HG03439 (cell line): ENCODE data around the gene RNFT2.
"Not testable (repeated sequence)": the region's sequence is repeated elsewhere in the genome, so short reads cannot be mapped to it uniquely, and the experiment has no call there.

Experiments
- ATAC-seq: cut with Tn5 transposase; IDR thresholded peaks from one replicate; pipeline ENCODE4 v1.9.1; 2021; ENCODE audit warnings: mild to moderate bottlenecking, moderate library complexity; ENCODE audit not compliant: unreplicated experiment

RNFT2 gene

DNA sequence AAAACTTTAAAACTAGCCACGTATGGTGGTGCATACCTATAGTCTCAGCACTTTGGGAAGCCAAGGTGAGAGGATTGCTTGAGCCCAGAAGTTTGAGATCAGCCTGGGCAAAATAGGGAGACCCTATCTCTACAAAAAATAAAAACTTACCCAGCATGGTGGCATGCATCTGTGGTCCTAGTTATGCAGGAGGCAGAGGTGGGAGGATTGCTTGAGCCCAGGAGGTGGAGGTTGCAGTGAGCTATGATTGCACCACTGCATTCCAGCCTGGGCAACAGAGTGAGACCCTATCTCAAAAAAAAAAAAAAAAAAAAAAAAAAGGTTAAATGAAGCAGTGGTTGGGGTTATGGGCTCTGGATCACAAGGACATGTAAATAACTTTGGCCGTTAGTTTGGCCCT lies 4.7 kb downstream of the RNFT2 start:
- not testable (repeated sequence) for ATAC-seq

DNA sequence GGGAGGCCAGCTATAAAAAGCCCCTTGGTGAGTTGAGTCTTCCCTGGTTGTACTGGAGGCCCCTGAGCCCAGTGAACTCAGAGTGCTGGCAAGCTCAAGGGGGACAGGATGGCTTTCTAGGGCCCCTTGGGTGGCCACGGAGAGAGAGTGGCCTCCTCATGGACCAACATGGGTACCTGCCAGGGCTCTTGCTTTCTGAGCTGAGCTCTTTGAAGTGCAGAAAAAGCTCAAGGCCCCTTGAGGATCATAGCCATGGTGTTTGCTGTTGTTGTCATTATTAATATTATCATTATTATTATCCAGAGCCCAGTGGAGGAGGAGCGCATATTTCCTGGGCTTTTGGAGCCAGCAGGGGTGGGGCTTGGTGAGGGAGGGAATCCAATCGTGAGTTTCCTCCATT lies 6.7 kb downstream of the RNFT2 start:
- ATAC-seq = no peak

DNA sequence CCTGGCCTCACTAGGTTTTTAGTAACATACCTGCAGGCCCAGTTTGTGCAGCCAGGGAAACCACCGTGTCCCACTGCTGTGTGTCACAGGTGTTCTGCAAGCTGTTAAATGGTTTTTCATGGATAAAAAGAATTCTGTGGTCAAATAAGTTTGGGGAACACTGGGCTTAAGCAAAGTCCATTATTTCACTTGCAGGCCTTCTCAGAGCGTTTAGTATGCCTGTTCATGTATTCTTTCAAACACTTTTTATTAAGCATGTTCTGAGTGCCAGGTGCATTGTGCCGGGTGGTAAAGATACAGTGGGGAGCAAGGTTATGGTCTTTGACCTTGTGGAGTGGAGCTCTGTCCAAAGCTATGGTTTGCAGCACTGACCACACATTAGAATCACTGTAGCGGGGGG lies 7.4 kb downstream of the RNFT2 start:
- no peak for ATAC-seq

DNA sequence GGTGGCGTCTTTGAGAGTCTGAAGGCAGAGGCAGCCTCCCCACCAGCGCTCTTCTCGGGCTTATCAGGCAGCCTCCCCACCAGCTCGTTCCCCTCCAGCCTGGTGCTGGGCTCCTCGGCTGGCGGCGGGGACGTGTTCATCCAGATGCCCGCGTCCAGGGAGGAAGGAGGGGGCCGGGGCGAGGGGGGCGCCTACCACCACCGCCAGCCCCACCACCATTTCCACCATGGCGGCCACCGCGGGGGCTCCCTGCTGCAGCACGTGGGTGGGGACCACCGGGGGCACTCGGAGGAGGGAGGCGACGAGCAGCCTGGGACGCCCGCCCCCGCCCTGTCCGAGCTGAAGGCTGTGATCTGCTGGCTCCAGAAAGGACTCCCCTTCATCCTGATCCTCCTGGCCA lies 11.8 kb downstream of the RNFT2 start:
- no peak for ATAC-seq

DNA sequence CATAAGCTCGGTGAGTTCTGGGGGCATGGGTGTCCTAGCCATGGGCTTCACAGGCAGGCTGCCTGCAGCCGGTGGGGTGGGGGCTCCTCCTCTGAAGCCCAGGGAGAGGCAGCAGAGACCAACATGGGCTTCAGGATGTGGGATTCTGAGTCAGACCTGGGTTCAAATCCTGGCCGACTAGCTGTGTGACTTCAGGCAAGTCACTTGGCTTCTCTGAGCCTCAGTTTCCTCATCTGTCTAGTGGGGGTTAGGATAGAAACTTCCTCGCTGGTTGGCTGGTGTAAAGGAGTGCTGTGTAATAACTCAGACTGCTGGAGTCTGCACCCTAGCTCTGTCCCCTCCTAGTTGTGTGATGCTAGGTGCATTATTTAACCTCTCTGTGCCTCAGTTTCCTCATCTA lies 12.2 kb downstream of the RNFT2 start:
- no peak for ATAC-seq

DNA sequence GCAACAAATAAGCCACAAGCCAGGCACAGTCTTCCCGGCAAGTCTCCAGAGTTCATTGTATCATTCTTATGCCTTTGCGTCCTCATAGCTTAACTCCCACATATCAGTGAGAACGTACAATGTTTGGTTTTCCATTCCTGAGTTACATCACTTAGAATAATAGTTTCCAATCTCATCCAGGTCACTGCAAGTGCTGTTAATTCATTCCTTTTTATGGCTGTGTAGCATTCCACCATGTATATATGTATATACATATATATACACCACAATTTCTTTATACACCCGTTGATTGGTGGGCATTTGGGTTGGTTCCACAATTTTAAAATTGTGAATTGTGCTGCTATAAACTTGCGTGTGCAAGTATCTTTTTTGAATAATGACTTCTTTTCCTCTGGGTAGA lies 16.0 kb downstream of the RNFT2 start:
- not testable (repeated sequence) for ATAC-seq

DNA sequence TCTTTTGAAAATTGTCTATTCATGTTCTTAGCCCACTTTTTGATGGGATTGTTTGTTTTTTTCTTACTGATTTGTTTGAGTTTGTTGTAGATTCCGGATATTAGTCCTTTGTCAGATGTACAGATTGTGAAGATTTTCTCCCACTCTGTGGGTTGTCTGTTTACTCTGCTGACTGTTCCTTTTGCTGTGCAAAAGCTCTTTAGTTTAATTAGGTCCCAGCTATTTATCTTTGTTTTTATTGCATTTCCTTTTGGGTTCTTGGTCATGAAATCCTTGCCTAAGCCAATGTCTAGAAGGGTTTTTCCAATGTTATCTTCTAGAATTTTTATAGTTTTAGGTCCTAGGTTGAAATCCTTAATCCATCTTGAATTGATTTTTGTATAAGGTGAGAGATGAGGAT lies 16.7 kb downstream of the RNFT2 start:
- ATAC-seq = not testable (repeated sequence)

DNA sequence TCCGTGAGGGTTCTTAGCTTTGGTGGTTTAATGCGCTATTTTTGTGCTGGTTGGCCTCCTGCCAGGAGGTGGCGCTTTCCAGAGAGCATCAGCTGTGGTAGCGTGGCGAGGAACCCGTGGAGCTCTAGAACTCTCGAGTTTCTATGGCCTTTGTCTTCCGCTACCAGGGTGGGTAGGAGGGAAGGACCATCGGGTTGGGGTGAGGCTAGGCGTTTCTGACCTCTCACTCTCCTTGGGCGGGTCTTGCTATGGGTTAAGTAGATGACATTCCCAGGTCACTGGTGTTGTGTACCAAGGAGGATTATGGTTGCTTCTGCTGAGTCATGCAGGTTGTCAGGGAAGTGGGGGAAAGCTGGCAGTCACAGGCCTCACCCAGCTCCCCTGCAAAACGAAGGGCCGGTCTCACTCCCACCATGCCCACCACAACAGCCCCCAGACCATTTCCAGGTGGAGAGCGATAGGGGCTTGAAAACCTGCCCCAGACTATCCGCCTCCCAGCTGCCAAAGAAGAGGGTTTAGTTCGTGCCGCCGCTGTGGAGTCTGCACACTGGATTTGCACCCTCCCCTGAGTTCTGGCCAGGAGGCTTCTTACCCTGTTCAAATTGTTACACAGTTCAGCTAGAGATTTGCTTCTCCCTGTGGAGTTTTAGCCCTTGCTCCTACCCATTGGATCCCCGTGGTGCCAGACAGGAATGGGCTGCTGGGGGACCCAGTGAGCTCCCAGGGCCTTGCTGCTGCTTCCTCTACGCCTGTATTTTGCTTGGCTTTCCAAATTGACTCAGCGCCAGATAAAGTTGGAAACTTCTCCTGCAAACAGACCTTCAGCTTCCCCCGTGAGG lies 21.9 kb downstream of the RNFT2 start:
- ATAC-seq = no peak

DNA sequence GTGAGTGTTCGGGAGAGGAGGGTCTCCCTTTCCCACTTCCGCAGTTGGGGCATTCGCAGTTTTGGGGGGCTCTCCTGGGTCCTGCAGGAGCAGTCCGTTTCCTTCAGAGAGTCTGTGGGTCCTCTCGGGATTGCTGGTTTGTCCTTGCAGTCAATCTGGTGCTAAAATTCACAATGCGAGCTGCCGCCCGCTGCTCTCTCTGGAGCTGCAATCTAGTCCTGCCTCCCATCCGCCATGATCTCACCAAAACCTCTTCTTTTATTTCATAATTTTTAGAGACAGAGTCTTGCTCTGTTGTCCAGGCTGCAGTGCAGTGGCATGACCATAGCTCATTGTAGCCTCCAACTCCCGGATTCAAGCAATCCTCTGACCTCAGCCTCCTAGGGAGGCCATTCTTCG lies 22.5 kb downstream of the RNFT2 start:
- ATAC-seq = no peak

DNA sequence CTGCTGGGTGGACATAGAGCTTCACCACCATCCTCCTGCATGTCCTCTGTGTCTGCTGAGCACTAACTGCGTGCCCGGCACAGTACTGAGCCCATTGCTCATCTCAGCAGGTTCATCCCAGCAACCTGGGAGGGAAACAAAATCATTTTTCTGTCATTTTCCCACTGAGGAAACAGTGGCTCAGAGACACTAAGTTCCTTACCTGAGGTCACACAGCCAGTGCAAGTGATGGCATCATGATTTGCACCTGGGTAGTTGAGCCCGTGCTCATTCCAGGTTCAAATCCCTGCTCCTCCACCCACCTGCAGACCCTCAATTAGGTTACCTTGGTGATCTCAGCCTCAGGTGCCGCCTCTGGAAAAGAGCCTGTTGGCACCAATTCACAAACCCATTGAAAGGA lies 23.4 kb downstream of the RNFT2 start:
- no peak for ATAC-seq

DNA sequence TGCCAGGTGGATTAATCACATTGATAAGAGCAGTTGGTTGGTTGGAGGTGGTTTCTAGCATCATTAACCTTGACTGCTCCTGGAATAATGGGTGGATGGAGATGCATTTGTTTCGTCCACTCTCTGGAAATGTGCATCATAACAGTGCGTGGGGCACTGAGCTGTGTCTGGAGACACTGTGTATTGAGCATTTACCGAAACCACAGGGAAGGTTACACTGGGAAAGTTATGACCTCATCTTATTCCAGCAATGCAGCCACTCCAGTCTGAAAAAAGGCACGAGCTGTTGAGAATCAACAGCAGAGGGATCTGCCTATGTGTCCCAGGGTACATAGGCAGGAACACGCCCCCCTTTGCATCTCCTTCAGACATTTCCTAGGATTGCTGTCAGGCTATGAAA lies 27.2 kb downstream of the RNFT2 start:
- ATAC-seq = no peak

DNA sequence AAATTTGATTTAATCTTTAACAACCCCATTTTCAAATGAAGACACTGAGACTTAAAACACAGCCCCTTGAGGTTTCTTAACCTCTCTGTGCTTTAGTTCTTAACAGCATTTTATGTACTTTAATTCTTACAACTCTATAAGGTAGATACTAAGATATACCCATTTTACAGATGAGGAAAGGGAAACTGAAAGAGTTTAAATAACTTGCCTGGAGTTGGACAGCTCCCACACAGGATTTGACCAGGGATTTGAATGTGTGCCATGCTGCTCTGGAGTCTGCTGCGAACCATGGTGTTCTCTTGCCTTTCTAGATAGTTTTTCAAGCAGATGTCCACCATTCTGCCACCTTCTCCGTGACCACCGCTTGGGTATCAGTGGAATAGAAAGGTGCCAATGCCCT lies 28.2 kb downstream of the RNFT2 start:
- no peak for ATAC-seq

DNA sequence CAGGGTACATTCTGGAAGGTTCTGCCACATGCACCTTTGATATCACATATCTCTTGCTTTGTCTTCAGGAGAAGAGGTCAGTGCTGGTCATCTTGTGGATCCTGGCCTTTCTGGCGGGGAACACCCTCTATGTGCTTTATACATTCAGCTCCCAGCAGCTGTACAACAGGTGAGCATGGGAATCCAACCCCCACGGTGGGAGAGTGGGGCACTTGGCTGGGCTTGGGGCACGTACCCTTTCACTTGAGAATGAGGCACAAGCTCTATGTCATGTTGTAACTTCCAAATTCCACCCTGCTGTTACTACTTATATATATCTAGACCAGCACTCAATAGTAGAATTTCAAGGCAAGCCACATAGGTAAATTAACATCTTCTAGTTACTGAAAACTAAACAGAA lies 28.6 kb downstream of the RNFT2 start:
- no peak for ATAC-seq

DNA sequence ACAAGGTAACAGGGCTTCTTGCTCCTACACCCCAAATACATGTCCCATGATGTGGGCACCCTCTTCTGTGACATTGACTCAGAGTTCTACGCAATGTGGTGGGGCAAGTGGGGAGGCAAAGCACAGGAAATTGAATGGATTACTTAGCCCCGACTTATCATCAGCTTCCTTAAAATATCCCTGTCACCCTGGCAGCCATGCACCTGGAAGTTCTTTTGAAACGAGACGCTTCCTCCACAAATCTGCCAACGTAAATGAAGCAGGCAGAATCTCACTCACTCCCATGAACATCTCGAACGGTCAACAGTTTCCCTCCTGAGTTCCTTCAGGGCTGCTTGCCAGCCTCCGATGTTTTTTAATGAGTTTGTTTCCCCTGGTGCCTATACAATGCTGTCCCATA lies 33.5 kb downstream of the RNFT2 start:
- ATAC-seq = no peak

DNA sequence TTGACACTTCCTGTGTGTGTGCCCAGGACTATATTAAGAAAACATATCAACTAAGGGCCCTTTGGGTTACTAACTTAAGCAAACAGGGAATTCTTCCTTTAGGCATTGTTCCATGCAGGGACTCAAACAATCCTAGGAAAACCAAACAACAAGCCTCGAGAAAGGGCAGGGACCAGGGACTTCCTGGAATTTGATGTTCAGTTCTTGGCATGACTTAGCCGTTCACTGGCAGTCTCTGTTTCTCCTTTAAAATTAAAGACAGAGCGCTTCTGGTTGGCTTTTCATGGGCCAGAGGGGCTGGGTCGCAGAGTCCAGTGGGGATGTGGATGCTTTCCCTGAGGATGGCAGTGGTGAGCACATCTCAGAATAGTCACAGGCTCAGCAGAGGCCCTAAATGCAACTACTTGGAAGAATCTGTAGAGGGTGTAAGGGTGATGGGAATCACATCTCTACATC lies 35.2 kb downstream of the RNFT2 start:
- no peak for ATAC-seq

DNA sequence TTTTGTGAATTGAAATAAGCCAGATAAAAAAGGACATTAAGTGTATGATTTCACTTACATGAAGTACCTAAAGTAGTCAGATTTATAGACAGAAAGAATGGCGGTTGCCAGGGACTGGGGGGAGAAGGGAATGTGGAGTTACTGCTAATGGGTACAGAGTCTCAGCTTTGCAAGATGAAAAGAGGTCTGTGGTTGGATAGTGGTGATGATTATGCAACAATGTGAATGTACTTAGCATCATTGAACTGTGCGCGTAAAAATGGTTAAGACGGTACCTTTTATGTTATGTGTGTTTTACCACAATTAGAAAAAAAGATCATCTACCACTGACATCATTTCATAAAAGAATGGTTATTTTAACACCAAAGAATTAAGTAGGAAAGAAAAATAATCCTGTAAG lies 35.9 kb downstream of the RNFT2 start:
- ATAC-seq = no peak

DNA sequence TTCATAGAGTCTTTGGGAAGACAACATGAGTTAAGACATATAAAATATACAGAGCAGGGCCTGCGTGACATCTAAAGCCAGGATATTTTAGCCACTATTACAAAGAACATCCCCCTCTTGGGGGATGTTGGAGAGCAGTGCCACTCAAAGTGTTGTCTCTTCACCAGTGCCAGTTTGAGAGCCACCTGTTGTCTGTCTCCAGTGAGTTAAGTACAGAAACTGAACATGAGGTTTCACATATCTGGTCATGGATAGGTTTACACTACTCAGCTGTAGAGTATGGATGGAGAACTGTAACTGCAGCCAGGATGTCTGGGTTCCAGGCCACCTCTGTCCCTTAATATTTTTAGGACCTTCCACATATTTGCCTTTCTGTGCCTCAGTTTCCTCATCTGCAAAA lies 39.1 kb downstream of the RNFT2 start:
- ATAC-seq = no peak

DNA sequence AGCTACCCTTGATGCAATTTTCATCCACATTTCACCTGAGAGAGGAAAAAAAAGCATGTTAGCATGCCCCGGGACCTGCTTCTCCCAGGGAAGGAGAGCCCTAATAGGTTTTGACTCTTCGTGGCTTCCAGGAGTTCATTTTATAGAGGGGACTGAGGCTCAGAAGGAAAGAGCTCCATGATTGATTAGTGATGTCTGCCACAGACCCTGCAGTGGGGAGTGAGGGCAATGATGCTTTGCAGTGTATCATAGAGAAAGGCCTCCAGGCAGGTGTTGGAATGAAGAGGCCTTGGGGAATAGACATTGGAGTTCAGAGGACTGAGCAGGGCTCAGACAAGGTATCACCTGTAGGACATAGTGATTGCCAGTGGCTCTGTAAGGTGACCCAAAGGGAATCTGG lies 41.5 kb downstream of the RNFT2 start:
- no peak for ATAC-seq

DNA sequence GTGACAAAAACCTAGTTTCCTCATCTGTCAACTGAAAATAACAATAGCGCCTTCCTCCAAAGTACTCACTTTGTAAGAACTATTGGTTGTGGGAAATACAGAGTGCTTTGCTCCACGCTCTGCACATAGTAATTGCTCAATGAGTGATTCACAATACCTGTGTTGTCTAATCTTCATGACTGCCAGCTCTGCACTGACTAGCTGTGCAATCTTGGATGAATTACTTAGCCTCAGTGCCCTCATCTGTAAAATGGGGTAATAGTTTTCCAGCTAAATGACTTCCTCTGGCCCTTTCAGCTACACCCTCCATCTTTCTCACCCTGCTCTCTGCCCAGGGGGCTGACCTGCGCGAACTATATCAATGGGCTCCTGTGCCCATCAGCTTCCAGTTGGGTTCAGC lies 42.8 kb downstream of the RNFT2 start:
- ATAC-seq = no peak

DNA sequence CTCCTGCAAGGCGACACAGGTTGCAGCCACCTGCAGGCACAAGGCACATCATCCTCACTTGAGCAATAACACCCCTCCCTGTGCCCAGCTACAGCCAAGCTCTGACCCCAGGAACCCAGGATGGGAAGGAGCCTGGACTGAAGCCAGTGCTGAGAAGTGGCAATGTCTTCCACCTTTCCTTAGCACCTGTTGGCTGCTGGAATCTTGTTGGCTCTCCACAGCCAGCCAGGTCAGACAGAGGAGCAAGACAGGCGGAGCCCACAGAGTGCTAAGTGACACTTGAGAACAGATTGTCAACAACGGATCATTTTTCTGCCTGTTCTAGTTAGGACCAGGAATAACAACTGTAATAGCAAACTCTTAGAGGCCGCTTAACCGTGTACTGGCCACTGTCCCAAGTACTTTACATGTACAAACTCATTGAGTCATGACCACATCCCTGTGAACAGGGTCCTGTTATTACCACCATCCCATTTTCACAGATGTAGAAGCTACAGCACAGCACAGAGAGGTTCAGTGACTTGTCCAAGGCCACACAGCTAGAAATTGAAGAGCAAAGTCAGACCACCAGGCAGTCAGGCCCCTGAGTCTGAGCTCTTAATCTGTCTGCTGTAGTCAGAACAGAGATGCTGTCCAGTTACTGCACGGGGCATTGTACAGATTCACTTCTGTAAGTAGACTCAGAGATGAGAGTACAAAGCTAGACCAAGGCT lies 45.6 kb downstream of the RNFT2 start:
- no peak for ATAC-seq

DNA sequence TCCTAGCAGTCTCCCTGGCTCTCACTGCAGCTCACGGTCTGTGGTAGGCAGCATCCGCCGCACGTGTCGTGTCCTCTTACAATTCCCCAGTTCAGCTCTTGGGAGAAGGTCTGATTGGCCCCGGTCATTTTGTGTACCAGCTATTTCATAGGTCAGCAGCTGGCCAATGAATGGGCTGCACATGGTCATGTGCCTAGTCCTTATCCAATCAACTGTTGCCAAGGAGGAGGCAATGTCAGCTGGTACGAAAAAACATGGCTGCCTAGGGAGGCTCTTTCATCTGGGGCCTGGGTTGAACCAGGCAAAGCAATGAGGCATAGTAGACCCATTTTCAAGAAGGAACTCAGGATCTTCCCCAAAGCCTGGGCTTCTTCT lies 46.1 kb downstream of the RNFT2 start:
- no peak for ATAC-seq

DNA sequence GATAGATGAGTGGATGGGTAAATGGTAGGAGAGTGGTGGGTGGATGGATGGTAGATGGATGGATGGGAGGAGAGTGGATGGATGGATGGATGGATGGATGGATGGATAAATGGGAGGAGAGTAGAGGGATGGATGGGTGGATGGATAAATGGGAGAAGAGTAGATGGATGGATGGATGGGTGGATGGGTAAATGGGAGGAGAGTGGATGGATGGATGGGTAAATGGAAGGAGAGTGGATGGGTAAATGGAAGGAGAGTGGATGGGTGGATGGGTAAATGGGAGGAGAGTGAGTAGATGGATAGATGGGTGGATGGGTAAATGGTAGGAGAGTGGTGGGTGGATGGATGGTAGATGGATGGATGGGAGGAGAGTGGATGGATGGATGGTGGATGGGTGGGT lies 51.4 kb downstream of the RNFT2 start:
- ATAC-seq = not testable (repeated sequence)
